ENCODE results near the gene COL4A1. TPM values are rescaled to one million over a fixed set of nuclear protein-coding genes. Genes with fewer than 3 reads are reported as not detected.

Gene COL4A1
- total RNA-seq, 2 experiments from 2014 or later = not detected

GRCh38 chr13:110244976-110245375, 62.0 kb downstream of the COL4A1 start:
- ChIA-PET POLR2A (no interaction called here), CTCF (no interaction called here)

GRCh38 chr13:110244071-110244830, 62.7 kb downstream of the COL4A1 start:
- ChIA-PET POLR2A (no interaction called here), CTCF (no interaction called here)

- ChIA-PET CTCF (no interaction called here), POLR2A (no interaction called here)
Observed at GRCh38 chr13:110242615-110243014, 64.3 kb downstream of the COL4A1 start.

- CTCF ChIA-PET = no interaction called here
- POLR2A ChIA-PET = no interaction called here
Observed at GRCh38 chr13:110240943-110241342, 66.0 kb downstream of the COL4A1 start.

- CTCF ChIA-PET = no interaction called here
- POLR2A ChIA-PET = no interaction called here
Observed at GRCh38 chr13:110240352-110240751, 66.6 kb downstream of the COL4A1 start.

- POLR2A ChIA-PET = no interaction called here
- CTCF ChIA-PET = interaction anchor here (0.6 to 2.1 kb wide), 3 partner anchors 18 to 1447 kb away, joined by 3 to 10 read pairs (median 3); no protein-coding TSS in a partner anchor
Observed at GRCh38 chr13:110239280-110240125, 67.5 kb downstream of the COL4A1 start.

GRCh38 chr13:110238818-110239195, 68.2 kb downstream of the COL4A1 start:
- CTCF ChIA-PET = interaction anchor here (2.1 kb wide), 1 partner anchor 17 kb away, joined by 10 read pairs; no protein-coding TSS in a partner anchor
- POLR2A ChIA-PET = no interaction called here

- ChIA-PET POLR2A (no interaction called here), CTCF (interaction anchor here (2.1 kb wide), 1 partner anchor 17 kb away, joined by 10 read pairs; no protein-coding TSS in a partner anchor)
Observed at GRCh38 chr13:110237875-110238817, 68.8 kb downstream of the COL4A1 start.

- CTCF ChIA-PET = no interaction called here
- POLR2A ChIA-PET = no interaction called here
Observed at GRCh38 chr13:110236831-110237261, 70.1 kb downstream of the COL4A1 start.

GRCh38 chr13:110236431-110236830, 70.5 kb downstream of the COL4A1 start:
- POLR2A ChIA-PET = no interaction called here
- CTCF ChIA-PET = no interaction called here

GRCh38 chr13:110234532-110234931, 72.4 kb downstream of the COL4A1 start:
- CTCF ChIA-PET = no interaction called here
- POLR2A ChIA-PET = no interaction called here

GRCh38 chr13:110233951-110234280, 73.0 kb downstream of the COL4A1 start:
- POLR2A ChIA-PET = no interaction called here

GRCh38 chr13:110233181-110233950, 73.6 kb downstream of the COL4A1 start:
- CTCF ChIA-PET = no interaction called here
- POLR2A ChIA-PET = no interaction called here

More at GRCh38 chr13:110233951-110234280, 73.0 kb downstream of the COL4A1 start:
- CTCF ChIA-PET = no interaction called here

GRCh38 chr13:110232756-110233155, 74.2 kb downstream of the COL4A1 start:
- CTCF ChIA-PET = no interaction called here
- POLR2A ChIA-PET = no interaction called here

- POLR2A ChIA-PET = no interaction called here
Observed at GRCh38 chr13:110232142-110232541, 74.8 kb downstream of the COL4A1 start.

GRCh38 chr13:110231348-110232047, 75.5 kb downstream of the COL4A1 start:
- ChIA-PET POLR2A (no interaction called here), CTCF (no interaction called here)

More at GRCh38 chr13:110232142-110232541, 74.8 kb downstream of the COL4A1 start:
- CTCF ChIA-PET = no interaction called here

- ChIA-PET POLR2A (no interaction called here), CTCF (no interaction called here)
Observed at GRCh38 chr13:110230661-110231347, 76.2 kb downstream of the COL4A1 start.

- ChIA-PET CTCF (no interaction called here), POLR2A (no interaction called here)
Observed at GRCh38 chr13:110229905-110230563, 76.9 kb downstream of the COL4A1 start.
